ENCODE results near the gene ABCA2. TPM values are rescaled to one million over a fixed set of nuclear protein-coding genes. Genes with fewer than 3 reads are reported as not detected.

ABCA2 gene
- total RNA-seq, 4 donors from 2014 or later: 10.4 to 44.7 (median 33.4) TPM

GRCh38 chr9:137054932-137055384 lies 26.9 kb upstream of the ABCA2 start:
- Histone ChIP-seq H3K27ac (peak overlapping the region; percentile 20), H3K36me3 (no peaks in the 10 kb centered on the region), H3K4me1 (peaks cover 47% of the 10 kb centered on the region), H3K4me3 (no peak overlapping the region), H3K27me3 (peaks cover 33% of the 10 kb centered on the region), H3K9me3 (no peaks in the 10 kb centered on the region)
- TF ChIP-seq POLR2AphosphoS5 (IDR thresholded peaks at IDR 0.05): no peak
- no peak for TF ChIP-seq CTCF (IDR thresholded peaks at IDR 0.05)
- no peak for TF ChIP-seq POLR2A (IDR thresholded peaks at IDR 0.05)
- TF ChIP-seq EP300 (IDR thresholded peaks at IDR 0.05): no peak
- DNase-seq (ENCODE audit: low spot score in 2 of 2): no peak
- 69% methylated on average over 5 of the region's 17 CpGs for WGBS

- no peaks in the 10 kb centered on the region for H3K36me3 ChIP-seq
- DNase-seq (ENCODE audit: low spot score in 2 of 2): no peak
- H3K27me3 ChIP-seq: peaks cover 39% of the 10 kb centered on the region
- peak within 1 kb of the TSS; percentile 22 for H3K27ac ChIP-seq
- H3K4me1 ChIP-seq: peaks cover 53% of the 10 kb centered on the region
- TF ChIP-seq POLR2A (IDR thresholded peaks at IDR 0.05) (no peak), POLR2AphosphoS5 (IDR thresholded peaks at IDR 0.05) (no peak), EP300 (IDR thresholded peaks at IDR 0.05) (no peak), CTCF (IDR thresholded peaks at IDR 0.05) (no peak)
- H3K4me3 ChIP-seq: peak within 1 kb of the TSS; percentile 62
- no peaks in the 10 kb centered on the region for H3K9me3 ChIP-seq
- no CpG with 5 or more reads among the region's 90 CpGs for WGBS
Observed at GRCh38 chr9:137053944-137054931, 26.2 kb upstream of the ABCA2 start, which contains the start of gene ENTPD2. Gene ENTPD2, minus strand, starts transcription at chr9:137054061. Its CDS starts 64 bp downstream, at chr9:137053997.

GRCh38 chr9:137052998-137053943 lies 25.2 kb upstream of the ABCA2 start:
- Histone ChIP-seq H3K27me3 (peaks cover 49% of the 10 kb centered on the region), H3K9me3 (no peaks in the 10 kb centered on the region), H3K4me1 (peaks cover 62% of the 10 kb centered on the region), H3K4me3 (peak overlapping the region; percentile 62), H3K36me3 (no peaks in the 10 kb centered on the region), H3K27ac (no peak overlapping the region)
- 0% methylated on average over 1 of the region's 71 CpGs for WGBS
- TF ChIP-seq CTCF (IDR thresholded peaks at IDR 0.05) (no peak), POLR2AphosphoS5 (IDR thresholded peaks at IDR 0.05) (no peak), EP300 (IDR thresholded peaks at IDR 0.05) (no peak), POLR2A (IDR thresholded peaks at IDR 0.05) (no peak)
- DNase-seq (ENCODE audit: low spot score in 2 of 2): no peak

- no peak for DNase-seq (ENCODE audit: low spot score in 2 of 2)
- Histone ChIP-seq H3K27me3 (peaks cover 59% of the 10 kb centered on the region), H3K27ac (no peak overlapping the region), H3K9me3 (no peaks in the 10 kb centered on the region), H3K4me1 (peaks cover 60% of the 10 kb centered on the region), H3K4me3 (no peak overlapping the region), H3K36me3 (no peaks in the 10 kb centered on the region)
- WGBS: 62% methylated on average over 2 of the region's 8 CpGs
- no peak for TF ChIP-seq CTCF (IDR thresholded peaks at IDR 0.05)
- no peak for TF ChIP-seq POLR2A (IDR thresholded peaks at IDR 0.05)
- no peak for TF ChIP-seq POLR2AphosphoS5 (IDR thresholded peaks at IDR 0.05)
- no peak for TF ChIP-seq EP300 (IDR thresholded peaks at IDR 0.05)
Observed at GRCh38 chr9:137052293-137052692, 24.3 kb upstream of the ABCA2 start.
